GM21786 (cell line): ENCODE measurements around the gene GPER1.
"Not testable (repeated sequence)": the region's sequence is repeated elsewhere in the genome, so short reads cannot be mapped to it uniquely, and the experiment has no call there.

Experiments
- ATAC-seq: cut with Tn5 transposase; IDR thresholded peaks from one replicate; pipeline ENCODE4 v1.9.1; 2021; ENCODE audit not compliant: unreplicated experiment

GPER1 gene

GRCh38 chr7:1068013-1068412, 19.9 kb upstream of the GPER1 start:
- no peak for ATAC-seq

DNA sequence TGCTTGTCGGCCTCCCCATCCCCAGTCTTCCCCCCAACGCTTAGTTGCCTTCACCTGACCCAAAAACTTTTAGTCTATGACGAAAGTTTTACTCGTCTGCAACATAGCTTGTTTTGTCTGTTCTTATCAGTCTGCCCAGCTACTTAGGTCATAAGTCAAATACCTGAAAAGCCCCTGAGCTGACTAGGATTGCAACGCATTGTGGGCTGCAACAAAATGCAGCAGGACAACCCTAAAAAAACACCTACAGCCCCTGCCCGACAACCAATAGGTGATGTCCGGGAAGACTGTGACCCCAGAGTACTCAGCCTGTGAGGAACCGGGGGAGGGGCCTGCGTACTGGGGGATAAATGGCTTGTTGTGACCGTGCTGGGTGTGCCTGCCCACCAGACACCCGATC, 19.3 kb upstream of the GPER1 start:
- ATAC-seq, result no peak

DNA sequence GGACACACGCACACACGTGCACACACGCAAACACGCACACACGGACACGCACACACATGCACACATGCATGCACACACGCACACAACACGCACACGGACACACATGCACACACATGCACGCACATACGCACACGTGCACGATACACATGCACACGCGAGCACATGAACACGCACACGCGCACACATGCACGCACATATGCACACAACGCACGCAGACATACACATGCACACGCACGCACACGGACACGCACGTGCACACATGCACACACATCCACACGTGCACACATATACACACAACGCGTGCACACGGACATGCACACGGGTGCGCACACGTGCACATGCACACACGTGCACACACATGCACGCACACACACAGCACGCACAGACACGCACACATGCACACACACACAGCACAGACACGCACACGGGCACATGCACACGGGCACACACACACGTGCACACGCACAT, 17.3 kb upstream of the GPER1 start:
- no peak for ATAC-seq

- no peak for ATAC-seq
These were observed 16.1 kb upstream of the GPER1 start for GRCh38 chr7:1071731-1072254.

DNA sequence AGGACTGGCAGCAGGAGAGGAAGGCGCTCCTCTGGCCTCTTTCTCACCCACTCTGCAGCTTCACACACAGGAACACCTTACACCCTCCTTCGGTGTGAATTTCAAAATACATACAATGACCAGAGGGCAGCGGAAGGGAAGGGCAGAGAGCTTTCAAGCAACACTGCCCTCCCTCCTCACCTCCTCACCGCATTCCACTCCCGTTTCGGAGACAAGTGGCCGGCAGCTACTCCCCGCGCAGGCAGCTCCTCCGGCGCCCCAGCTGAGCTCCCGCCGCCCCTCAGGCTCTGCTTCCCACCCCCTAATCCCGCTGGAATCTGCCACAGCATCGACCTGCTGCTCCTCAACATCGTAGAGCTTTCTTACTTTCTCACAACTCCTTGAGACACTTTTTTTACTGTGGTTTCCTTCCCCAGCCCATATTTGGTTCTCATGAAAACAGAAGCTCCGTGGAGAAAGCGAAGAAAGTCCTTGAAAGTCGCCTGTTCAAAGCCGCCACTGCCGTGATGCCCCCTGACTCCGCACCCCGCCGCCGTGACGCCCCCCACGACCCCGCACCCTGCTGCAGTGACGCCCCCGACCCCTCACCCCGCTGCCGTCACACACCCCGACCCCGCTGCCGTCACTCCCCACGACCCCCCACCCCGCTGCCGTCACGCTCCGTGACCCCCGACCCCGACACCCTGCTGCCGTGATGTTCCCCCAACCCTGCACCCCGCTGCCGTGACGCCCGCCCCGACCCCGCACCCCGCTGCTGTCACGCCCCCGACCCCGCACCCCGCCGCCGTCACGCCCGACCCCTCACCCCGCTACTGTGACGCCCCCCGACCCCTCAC, 14.6 kb upstream of the GPER1 start:
- ATAC-seq, result no peak

DNA sequence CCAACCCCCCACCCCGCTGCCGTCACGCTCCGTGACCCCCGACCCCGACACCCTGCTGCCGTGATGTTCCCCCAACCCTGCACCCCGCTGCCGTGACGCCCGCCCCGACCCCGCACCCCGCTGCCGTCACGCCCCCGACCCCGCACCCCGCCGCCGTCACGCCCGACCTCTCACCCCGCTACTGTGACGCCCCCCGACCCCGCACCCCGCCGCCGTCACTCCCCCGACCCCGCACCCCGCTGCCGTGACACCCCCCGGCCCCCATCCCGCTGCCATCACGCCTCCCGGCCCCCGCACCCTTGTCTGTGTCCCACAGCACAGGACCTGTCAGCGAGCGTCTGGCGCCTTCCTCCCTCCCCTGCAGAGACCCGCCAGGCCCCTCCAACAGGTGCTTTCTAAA, 13.9 kb upstream of the GPER1 start:
- not testable (repeated sequence) for ATAC-seq

DNA sequence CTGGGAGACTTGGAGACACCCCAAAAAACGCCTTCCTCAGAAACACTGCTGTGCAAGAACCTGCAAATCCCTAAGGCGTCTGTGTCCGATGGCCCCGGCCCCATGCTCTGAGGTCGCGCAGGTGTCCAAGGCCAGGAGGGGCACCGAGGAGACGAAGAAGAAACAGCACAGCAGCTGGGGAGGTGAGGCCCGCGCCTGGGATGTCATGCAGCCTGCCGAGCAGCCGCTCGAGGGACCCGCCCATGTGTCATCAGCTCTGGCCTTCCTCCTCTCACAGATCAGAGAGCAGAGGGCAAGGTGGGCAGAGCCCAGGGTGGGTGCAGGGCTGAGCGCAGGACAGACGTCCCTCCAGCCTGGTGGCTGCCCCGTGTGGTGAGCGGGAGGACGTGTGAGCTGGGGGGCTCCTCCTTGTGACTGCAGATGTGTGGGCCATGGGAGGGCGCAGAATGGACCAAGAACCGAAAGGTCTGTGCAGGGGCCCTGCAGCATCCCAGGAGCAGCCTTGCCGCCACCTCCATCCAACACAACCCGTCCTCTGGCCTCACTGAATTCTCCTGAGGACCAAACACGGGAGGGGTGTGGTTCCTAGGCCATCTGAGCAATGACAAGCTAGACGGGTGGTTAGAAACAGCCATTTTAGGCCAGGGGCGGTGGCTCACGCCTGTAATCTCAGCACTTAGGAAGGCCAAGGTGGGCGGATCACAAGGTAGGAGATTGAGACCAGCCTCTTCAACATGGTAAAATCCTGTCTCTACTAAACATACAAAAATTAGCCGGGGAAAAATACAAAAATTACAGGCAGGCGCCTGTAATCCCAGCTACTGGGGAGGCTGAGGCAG, 13.1 kb upstream of the GPER1 start:
- no peak for ATAC-seq

DNA sequence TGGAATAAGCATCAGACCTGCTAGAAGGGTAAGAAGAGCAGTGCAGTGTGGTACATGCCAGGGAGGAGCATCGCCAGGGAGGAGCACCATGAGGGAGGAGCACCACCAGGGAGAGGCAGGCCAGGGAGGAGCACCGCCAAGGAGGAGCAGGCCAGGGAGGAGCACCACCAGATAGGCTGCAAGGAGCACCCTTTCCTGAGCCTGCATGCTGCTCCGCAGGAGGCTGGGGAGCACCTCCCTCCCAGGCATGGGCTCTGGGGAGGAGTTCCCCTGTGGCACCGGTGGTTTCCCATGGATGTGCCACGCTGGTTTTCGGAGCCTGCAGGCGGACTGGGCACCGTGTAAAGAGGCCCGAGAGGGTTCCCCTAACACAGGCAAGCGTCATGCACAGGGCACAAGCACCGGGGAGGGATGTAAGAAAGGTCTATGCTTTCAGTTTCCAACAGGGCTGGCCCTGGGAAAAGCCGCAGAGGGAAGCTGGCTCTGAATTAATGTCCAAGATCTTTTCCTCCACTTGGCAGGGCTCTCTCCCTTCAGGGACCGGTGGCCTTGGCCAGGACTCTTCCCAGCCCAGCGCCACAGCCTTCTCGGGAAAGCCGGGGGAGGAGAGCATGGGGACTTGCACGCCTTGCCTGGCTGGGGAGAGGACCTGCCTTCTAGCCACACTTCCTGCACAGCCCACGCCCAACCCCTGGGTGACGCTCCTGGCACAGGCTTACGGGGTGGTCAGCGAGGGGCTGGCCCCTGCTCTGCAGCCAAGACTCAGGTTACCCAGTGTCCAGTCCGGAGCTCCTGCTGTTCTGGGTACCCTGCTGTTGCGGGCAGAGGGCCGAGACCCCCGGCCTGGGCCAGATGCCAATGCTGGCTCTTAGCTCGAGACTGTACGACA, 11.5 kb upstream of the GPER1 start:
- ATAC-seq, result no peak

- ATAC-seq, result no peak
These were observed 9.4 kb upstream of the GPER1 start for GRCh38 chr7:1078519-1078918.

GRCh38 chr7:1078985-1079384, 8.9 kb upstream of the GPER1 start:
- ATAC-seq, result no peak

GRCh38 chr7:1079546-1079945, 8.4 kb upstream of the GPER1 start:
- no peak for ATAC-seq

GRCh38 chr7:1080252-1080920, 7.5 kb upstream of the GPER1 start:
- ATAC-seq, result no peak

- ATAC-seq, result no peak
These were observed 7.0 kb upstream of the GPER1 start for GRCh38 chr7:1080921-1081255.

DNA sequence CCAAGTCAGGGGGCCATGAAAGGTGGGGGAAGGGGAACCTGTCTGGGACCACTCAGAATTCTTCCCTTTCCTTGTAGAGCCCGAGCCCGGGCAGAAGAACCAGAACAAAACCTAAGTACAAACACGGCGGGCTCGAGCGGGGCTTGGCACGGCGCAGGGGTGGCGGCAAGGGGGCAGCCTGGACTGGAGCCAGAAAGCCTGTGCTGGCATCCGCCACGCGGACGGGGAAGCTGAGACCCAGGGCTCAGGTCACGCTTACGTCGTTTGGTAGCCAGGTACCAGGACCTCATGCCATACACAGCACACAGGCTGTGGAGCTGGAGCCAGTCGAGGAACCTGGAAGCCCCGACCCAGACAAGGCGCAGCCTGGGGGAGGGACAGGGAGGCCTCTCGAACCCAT, 6.6 kb upstream of the GPER1 start:
- ATAC-seq, result no peak

DNA sequence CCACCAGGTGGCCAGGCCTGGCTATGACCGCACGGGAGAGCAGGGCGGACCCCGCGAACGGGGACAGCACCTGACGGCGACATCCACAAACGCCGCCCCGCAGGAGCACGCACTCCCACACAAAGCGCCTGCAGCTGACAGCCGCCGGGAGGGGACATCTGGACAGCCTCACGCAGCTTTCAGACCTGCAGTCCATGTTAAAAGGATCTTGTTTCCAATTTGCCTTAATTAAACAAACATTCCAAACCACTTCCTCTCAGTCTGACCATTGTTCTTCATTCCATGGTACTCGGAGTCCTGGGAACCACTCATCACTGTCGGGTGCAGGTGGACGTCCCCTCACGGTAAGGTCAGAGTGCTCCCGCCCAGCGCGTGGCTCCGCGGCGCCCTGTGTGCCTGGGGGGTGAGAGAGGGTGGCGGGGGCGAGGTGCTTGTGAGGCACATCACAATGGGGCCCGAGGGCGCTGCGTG, 5.9 kb upstream of the GPER1 start:
- ATAC-seq, result no peak

DNA sequence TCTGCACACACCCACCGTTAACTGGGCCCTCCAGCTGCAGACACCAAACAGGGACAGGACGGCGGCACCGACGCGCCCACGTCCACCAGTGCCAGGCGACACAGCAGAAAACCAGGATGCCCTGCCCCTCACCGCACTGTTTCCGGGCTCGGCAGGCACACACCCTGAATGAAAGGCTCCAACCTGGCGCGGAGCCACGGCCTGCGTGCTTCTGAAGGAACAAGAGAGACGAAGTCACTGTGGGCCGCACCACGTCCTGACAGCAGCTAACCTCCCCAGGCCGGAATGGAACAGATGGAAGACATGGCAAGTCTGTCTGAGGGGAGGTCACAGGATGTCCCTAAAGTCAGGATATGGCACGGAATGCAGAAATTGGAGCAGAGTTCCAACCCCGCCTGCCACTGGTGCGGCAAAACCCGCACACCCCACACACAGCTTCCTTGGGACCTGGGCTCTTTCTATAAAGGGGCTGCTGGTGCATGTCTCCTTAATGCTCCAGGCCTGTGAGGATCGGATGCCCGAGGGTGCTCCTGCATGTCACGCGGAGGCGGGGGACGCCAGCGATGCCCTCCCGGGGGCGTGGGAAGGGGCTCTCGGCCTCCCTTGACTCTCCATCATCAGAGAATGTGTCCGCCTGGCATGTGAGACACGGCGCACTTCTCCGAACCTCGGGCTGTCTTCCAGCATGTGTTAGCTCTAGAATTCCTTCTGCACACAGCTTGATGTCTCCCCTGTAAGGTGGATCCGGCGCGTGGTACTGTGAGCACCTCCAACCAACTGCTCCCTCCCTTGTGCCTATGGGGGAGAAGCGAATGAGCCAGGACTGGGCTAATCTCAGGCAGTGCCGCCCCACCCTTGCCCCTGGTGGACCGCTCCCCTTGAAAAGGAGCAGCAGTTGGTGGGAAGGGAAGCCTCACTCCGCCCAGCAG, 3.9 kb upstream of the GPER1 start:
- ATAC-seq, result no peak

DNA sequence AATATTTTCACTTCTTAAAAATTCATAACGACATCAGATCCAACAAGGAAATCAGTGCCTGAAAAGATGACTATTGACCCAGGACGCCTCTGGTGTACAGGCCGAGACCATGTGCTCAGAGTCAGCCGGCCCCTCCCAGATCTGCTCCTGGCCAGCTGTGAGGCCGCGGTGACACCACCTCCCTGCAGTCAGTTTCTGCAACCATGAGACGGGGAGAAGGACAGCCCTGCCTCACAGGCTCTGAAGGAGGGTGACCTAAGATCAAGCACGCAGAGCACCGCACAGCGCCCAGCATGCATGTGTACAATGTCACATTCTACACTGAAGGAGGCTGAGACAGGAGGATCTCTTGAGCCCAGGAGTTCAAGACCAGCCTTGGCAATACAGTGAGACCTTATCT, 2.6 kb upstream of the GPER1 start:
- no peak for ATAC-seq

GRCh38 chr7:1085910-1086421, 1.9 kb upstream of the GPER1 start:
- no peak for ATAC-seq
